ENCODE measurements around the gene RNF212. TPM values are rescaled to one million over a fixed set of nuclear protein-coding genes. Genes with fewer than 3 reads are reported as not detected.
"Not testable (repeated sequence)": the region's sequence is repeated elsewhere in the genome, so short reads cannot be mapped to it uniquely, and the experiment has no call there.

RNF212 gene
- total and polyA plus RNA-seq, 8 donors = 7.2 to 13.6 (median 10.0) TPM

DNA sequence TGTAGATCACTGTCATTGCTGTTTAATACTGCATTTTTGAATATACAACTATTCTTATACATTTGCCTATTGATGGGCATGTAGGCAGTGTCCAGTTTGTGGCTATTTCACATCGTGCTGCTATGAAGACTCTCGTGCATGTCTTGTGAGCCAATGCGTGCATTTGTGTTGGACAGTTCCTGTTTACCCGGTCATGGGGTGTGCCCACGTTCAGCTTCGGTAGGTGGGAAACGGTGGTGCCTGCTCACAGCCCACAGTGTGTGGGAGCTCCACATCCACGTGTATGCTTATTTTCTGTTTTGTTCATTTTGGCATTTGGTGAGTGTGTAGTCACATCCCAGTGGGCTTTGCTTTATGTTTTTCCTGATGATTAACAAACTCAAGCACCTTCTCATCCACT, 19.7 kb upstream of the RNF212 start:
- TF ChIP-seq, protein P1, sequence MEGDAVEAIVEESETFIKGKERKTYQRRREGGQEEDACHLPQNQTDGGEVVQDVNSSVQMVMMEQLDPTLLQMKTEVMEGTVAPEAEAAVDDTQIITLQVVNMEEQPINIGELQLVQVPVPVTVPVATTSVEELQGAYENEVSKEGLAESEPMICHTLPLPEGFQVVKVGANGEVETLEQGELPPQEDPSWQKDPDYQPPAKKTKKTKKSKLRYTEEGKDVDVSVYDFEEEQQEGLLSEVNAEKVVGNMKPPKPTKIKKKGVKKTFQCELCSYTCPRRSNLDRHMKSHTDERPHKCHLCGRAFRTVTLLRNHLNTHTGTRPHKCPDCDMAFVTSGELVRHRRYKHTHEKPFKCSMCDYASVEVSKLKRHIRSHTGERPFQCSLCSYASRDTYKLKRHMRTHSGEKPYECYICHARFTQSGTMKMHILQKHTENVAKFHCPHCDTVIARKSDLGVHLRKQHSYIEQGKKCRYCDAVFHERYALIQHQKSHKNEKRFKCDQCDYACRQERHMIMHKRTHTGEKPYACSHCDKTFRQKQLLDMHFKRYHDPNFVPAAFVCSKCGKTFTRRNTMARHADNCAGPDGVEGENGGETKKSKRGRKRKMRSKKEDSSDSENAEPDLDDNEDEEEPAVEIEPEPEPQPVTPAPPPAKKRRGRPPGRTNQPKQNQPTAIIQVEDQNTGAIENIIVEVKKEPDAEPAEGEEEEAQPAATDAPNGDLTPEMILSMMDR (IDR thresholded peaks at IDR 0.05) = no peak
- intact Hi-C loops (cut with DNase I) = loop anchor here in 1 of 2 donors (10.0 kb wide), 1 partner anchor 132 kb away; no protein-coding TSS in a partner anchor
- Histone ChIP-seq H3K36me3 (no peaks in the 10 kb centered on the region), H3K27me3 (no peaks in the 10 kb centered on the region), H3K9me3 (no peaks in the 10 kb centered on the region), H3K4me1 (peaks cover 0 to 23% of the 10 kb centered on the region in 2 donors), H3K4me3 (no peak overlapping the region), H3K27ac (no peak overlapping the region)
- ATAC-seq = no peak
- DNase-seq = no peak

DNA sequence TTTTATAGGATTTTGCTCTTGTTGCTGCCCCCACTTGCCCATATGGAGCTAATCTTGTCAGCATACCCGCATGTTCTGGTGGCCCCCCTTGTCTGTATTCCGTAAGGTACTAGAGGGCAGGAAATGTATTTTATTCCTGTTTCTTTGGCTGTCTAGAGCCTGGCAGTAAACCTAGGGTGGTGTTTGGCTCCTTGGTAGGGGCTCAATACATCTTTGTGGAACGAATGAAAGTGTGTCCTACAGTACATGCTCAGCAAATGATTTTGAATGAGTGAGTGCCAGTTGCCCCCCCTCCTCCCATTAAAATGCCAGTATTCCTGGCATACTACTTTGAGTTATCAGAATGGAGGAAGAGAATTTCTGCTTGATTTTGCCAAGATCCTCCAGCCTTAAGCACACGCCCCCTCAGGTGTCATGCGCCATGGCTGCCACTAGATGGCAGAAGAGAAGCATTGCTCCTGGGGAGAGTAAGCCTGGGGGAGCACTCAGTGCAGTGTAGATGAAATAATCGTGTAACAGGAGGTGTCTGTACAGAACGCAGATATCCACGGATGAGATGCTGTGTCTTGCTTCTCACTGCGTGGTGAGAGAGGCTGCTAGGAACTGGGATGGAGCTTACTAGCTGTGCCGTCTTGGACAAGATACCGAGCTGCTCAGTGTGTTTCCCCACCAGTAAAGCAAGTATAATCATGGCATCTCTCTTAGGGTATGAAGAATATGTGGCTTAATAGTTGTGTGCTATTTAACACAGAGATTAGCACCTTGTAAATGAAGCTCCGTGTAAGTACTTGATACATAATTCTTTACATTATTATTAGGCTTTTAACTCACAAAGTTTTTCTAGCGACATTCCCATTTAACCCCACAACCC, 17.2 kb upstream of the RNF212 start:
- ATAC-seq = peak; percentile 100
- H3K9me3 ChIP-seq = no peaks in the 10 kb centered on the region
- H3K27me3 ChIP-seq = no peaks in the 10 kb centered on the region
- H3K36me3 ChIP-seq = no peaks in the 10 kb centered on the region
- intact Hi-C loops (cut with DNase I) = loop anchor here in 1 of 2 donors (10.0 kb wide), 1 partner anchor 134 kb away; no protein-coding TSS in a partner anchor
- no peaks in the 10 kb centered on the region for H3K4me1 ChIP-seq
- H3K27ac ChIP-seq = no peak overlapping the region
- H3K4me3 ChIP-seq = no peak overlapping the region
- peak; percentile 63 to 83 (median 78) for DNase-seq
- TF ChIP-seq, protein P1 (IDR thresholded peaks at IDR 0.05) = peak; percentile 99

DNA sequence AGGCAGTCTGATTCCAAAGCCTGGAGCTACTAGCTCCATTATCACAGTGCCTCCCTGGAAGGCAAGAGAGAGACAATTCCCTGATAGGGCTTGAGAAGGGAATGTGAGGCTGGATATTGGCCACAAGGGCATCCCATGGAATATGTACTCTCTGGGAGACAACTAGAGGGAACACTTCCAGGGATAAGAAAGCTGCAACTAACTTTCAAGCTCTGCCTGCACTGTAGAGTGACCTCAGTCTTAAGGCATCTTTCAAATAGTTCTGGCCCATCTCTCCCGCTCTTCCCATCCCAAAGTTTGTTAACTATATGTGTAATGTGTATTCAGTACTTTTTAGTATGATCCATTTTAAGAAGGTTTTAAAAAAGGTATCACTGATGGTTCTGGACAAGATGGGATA, 13.1 kb upstream of the RNF212 start:
- Histone ChIP-seq H3K4me3 (no peak overlapping the region), H3K4me1 (no peaks in the 10 kb centered on the region), H3K27ac (no peak overlapping the region), H3K27me3 (peaks cover 0 to 4% of the 10 kb centered on the region in 2 donors), H3K9me3 (no peaks in the 10 kb centered on the region), H3K36me3 (no peaks in the 10 kb centered on the region)
- no peak for ATAC-seq
- intact Hi-C loops (cut with DNase I) = no loop called here
- TF ChIP-seq, protein P1 (IDR thresholded peaks at IDR 0.05) = no peak
- no peak for DNase-seq

DNA sequence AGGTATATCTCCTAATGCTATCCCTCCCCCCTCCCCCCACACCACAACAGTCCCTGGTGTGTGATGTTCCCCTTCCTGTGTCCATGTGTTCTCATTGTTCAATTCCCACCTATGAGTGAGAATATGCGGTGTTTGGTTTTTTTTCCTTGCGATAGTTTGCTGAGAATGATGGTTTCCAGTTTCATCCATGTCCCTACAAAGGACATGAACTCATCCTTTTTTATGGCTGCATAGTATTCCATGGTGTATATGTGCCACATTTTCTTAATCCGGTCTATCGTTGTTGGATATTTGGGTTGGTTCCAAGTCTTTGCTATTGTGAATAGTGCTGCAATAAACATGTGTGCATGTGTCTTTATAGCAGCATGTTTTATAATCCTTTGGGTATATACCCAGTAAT, 12.1 kb upstream of the RNF212 start:
- H3K27me3 ChIP-seq; H3K36me3 ChIP-seq; ATAC-seq; H3K4me1 ChIP-seq; intact Hi-C loops (cut with DNase I); H3K9me3 ChIP-seq; H3K4me3 ChIP-seq; DNase-seq; H3K27ac ChIP-seq: not testable (repeated sequence)

DNA sequence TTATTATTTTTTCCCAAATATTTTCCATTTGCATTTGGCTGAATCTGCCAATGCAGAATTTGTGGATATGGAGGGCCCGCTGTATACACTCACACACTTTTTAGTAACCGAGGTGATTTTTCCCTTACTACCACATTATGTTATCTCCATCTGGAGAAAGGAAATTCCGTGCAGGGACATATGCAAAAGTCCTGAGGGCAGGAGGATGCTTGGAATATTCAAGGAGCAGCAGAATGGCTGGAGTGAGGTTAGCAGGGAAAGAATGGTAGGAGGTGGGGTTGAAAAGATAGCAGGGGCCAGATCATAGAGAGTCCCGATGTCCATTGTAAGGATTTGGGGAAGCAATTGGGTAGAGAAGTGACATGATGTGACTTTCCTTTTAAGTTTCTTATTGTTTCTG, 11.5 kb upstream of the RNF212 start:
- Histone ChIP-seq H3K4me1 (no peaks in the 10 kb centered on the region), H3K36me3 (no peaks in the 10 kb centered on the region), H3K4me3 (no peak overlapping the region), H3K27me3 (peaks cover 0 to 4% of the 10 kb centered on the region in 2 donors), H3K9me3 (no peaks in the 10 kb centered on the region), H3K27ac (no peak overlapping the region)
- DNase-seq = no peak
- no peak for ATAC-seq
- TF ChIP-seq, protein P1 (IDR thresholded peaks at IDR 0.05) = no peak
- intact Hi-C loops (cut with DNase I) = no loop called here
